GM10847 (cell line): ENCODE results near the gene PMPCA.

Source experiments
- POLR2A ChIP-seq: IDR thresholded peaks from 2 replicates; pipeline ENCODE4 v1.6.1; 2011; ENCODE audit not compliant: insufficient read length; ENCODE audit errors: extremely low read depth

PMPCA gene

GRCh38 chr9:136380381-136380780 is 30.1 kb upstream of the PMPCA start:
- TF ChIP-seq POLR2A, result no peak

- TF ChIP-seq POLR2A, result no peak
Observed at GRCh38 chr9:136381311-136381710, 29.1 kb upstream of the PMPCA start.

GRCh38 chr9:136381966-136382513 is 28.4 kb upstream of the PMPCA start:
- no peak for TF ChIP-seq POLR2A

- no peak for TF ChIP-seq POLR2A
Observed at GRCh38 chr9:136383436-136383835, 27.0 kb upstream of the PMPCA start.

DNA sequence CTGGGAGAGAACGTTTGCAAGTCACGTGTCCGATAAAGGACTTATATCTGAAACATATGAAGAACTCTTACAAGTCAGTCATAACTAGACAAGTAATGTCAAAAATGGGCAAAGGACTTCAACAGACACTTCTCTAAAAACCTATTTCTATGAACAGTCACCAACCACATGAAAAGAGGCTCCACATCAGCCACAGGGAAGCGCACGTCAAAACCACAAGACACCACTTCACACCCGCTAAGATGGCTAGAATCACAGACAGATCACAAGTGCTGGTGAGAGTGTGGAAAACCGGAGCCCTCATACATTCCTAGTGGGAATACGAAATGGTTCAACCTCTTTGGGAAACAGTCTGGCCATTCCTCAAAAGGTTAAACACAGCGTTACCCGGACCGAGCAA is 25.4 kb upstream of the PMPCA start:
- no peak for TF ChIP-seq POLR2A

DNA sequence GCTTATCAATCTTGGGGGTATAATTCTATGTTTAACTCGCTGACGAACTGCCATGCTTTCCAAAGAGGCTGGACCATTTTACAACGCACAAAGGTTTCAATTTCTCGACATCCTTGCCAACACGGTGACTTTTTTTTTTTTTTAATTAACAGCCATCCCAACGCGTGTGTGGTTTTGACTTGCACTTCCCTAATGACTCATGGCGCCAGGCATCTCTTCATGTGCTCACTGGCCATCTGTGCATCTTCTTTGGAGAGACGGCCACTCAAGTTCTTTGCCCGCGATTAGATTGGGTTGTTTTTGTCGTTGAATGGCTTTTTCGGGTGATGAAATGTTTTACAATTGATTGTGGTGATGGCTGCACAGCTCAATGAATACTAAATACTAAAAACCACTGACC is 24.4 kb upstream of the PMPCA start:
- no peak for TF ChIP-seq POLR2A

- TF ChIP-seq POLR2A, result no peak
Observed at GRCh38 chr9:136387217-136387616, 23.2 kb upstream of the PMPCA start.

DNA sequence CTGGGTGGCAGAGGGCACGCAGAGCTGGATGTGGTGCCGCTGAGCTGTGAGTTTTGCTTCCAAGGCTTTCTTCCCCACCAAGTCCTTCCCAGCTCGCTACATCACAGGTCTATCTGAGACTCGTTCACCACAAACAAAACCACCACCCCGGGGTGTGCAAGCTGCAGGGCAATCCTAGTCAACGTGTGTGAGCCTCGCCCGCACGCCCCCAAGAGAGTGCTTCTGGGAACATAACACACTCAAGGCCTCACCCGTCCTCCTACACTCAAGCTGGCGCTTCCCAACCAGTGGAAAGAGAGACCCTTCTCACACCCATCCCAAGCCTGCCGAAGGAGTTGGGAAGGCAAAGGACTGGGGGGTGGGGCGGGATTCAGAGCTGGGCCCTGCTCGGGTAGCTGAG is 21.1 kb upstream of the PMPCA start:
- TF ChIP-seq POLR2A, result no peak

- TF ChIP-seq POLR2A, result no peak
Observed at GRCh38 chr9:136391737-136392537, 18.5 kb upstream of the PMPCA start.

DNA sequence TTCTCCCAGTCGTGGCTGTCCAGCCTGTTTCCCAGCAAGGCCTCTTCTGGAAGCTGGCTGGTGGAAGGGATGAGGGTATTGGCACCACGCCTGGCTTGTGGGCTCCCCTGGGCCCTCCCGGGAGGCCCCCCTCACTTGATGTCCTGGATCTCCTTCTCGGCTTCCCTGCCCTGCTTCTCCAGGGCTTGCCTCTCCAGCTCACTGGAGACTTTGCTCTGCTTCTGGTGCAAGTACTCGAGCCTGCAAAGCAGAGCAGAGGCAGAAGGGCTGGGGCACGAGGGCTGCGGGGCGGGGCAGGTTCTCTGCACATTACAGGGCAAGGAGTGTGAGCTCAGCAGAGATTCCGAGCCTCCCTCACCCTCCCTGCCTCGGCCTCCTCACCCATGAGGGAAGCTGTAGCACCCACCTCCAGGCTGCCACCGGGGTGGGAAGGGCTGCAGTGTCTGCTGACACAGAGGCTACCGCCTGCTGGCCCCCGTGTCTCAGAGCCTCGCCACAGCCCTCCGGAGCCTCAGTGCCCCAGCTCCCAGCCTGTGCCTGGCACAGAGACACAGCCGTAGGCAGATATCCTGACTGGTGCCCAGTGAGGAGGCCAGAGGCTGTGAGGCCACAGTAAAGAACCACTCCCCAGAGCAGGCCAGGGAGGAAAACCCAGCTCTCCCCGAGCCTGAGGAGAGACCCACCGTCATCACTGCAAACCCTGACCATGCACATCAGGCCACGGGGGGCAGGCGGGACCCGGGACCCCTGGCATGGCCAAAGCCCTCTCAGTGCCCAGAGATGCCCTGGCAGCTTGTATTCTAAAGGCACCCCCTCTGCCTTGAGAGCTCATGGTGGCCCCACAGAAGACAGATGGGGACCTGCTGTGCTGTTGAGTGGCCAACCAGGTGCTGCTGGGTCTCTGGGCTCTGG is 17.7 kb upstream of the PMPCA start:
- no peak for TF ChIP-seq POLR2A

- TF ChIP-seq POLR2A, result no peak
Observed at GRCh38 chr9:136393531-136393930, 16.9 kb upstream of the PMPCA start.

- TF ChIP-seq POLR2A, result no peak
Observed at GRCh38 chr9:136394312-136395019, 16.0 kb upstream of the PMPCA start.

DNA sequence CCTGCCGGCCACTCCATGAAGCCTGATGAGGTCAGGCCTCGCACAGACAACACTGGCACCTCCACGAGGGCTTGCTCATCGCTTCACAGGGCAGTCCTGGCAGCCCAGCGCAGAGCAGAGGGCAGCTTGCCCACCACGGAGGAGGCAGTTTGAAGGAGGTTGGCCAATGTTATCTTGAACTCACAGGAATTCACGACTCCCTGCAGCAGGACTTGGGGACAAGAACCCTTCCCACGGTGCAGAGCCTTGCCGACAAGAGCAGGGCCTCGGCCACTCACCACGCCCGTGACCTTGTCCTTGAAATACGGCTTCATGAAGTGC is 15.5 kb upstream of the PMPCA start:
- no peak for TF ChIP-seq POLR2A

DNA sequence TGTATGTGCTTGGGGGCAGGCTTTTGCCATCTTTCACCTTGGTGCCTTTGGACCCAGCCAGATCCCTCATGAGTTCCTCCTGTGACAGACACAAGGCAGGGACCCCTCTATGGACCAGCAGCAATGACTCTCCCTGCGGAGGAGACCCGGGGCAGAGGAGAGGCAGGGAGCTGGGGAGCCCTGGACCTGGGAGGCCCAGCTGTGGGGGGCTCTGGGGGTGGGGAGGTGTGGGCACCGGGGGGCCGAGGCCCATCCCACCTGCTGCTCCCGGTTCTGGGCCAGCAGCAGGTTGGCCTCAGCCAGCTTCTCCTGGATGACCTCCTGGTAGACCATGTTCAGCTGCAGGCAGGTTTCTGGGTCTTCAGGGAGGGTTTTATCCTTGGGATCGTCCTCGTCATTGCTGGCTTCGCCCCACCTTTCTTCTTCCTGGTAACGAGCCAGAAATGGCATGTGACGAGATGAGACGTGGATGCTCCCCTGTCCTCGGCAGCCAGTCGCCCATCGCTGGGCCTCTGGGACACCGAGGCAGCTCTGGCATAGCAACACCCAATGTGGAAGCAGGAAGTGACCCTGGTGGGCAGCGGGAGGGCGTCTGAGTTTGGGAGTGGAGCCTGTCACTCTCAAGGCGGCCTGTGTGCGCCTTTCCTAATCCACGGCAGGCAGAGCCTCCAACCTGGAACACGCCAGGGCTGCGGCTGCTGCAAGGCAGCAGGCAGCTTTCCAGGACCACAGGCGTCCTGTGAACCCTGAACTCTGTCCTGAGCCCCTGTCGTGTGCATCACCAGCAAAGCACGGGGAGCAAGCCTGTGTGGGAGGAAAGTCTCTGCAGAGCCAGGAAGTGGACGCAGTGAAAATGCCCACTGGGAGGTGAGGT is 14.9 kb upstream of the PMPCA start:
- no peak for TF ChIP-seq POLR2A

DNA sequence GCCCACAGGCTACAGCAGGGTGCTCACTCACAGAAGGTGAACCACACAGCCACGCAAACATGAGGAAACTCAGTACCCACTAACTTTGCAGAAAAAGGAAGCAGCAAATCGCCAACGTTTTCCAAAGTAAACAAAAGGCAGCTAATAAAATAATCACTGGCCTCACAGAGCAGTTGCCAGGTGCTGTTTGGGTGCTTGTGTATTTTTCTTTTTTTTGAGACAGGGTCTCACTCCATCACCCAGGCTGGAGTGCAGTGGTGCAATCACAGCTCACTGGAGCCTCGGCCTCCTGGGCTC is 14.3 kb upstream of the PMPCA start:
- no peak for TF ChIP-seq POLR2A
